ENCODE results near the gene NOP53. TPM values are rescaled to one million over a fixed set of nuclear protein-coding genes. Genes with fewer than 3 reads are reported as not detected.
"Not testable (repeated sequence)": the region's sequence is repeated elsewhere in the genome, so short reads cannot be mapped to it uniquely, and the experiment has no call there.

NOP53 gene
- total and polyA plus RNA-seq, 10 donors: 280 to 858 (median 406) TPM

- H3K4me3 ChIP-seq: peak overlapping the region; percentile 74 to 99 (median 85)
- H3K4me1 ChIP-seq: peaks cover 12 to 57% (median 41%) of the 10 kb centered on the region in 6 donors
- TF ChIP-seq POLR2AphosphoS5 (IDR thresholded peaks at IDR 0.05): no peak
- no peak for TF ChIP-seq POLR2A (IDR thresholded peaks at IDR 0.05)
- TF ChIP-seq CTCF (IDR thresholded peaks at IDR 0.05 in 8 of 11, conservative IDR thresholded peaks at IDR 0.05 in 3 of 11): no peak
- peaks cover 0 to 46% (median 24%) of the 10 kb centered on the region in 6 donors for H3K36me3 ChIP-seq
- no peaks in the 10 kb centered on the region for H3K27me3 ChIP-seq (replicated peaks in 1 of 7)
- H3K9me3 ChIP-seq: no peaks in the 10 kb centered on the region
- peak overlapping the region; percentile 92 to 99 (median 97) for H3K27ac ChIP-seq
- WGBS, 5 donors: 68 to 87% (median 76%) methylated on average over 24 of the region's 24 CpGs
- intact Hi-C loops (cut with DNase I; ENCODE audit: low total_unique reads): loop anchor here (10.0 kb wide), 1 partner anchor 65 kb away; the partner anchor contains the start of gene EHD2
- no peak for DNase-seq
These were observed 34.3 kb downstream of the NOP53 start for GRCh38 chr19:47779524-47780214.

GRCh38 chr19:47780215-47780551 lies 34.8 kb downstream of the NOP53 start:
- H3K4me1 ChIP-seq: peaks cover 12 to 57% (median 41%) of the 10 kb centered on the region in 6 donors
- intact Hi-C loops (cut with DNase I; ENCODE audit: low total_unique reads): loop anchor here (10.0 kb wide), 1 partner anchor 65 kb away; the partner anchor contains the start of gene EHD2
- peak overlapping the region in 6 of 8 donors; percentile 74 to 99 (median 88) for H3K4me3 ChIP-seq
- H3K9me3 ChIP-seq: no peaks in the 10 kb centered on the region
- TF ChIP-seq POLR2A (IDR thresholded peaks at IDR 0.05) (no peak), POLR2AphosphoS5 (IDR thresholded peaks at IDR 0.05) (no peak), CTCF (IDR thresholded peaks at IDR 0.05 in 8 of 11, conservative IDR thresholded peaks at IDR 0.05 in 3 of 11) (no peak)
- peak overlapping the region in 7 of 8 donors; percentile 27 to 99 (median 96) for H3K27ac ChIP-seq
- no peak for DNase-seq
- H3K27me3 ChIP-seq (replicated peaks in 1 of 7): no peaks in the 10 kb centered on the region
- 83 to 98% (median 87%) methylated on average over 9 of the region's 9 CpGs for WGBS, 5 donors
- peaks cover 0 to 51% (median 30%) of the 10 kb centered on the region in 6 donors for H3K36me3 ChIP-seq

- Histone ChIP-seq H3K27me3 (replicated peaks in 1 of 7) (no peaks in the 10 kb centered on the region), H3K36me3 (peaks cover 0 to 66% (median 39%) of the 10 kb centered on the region in 6 donors), H3K27ac (peak overlapping the region in 4 of 8 donors; percentile 36 to 95 (median 46)), H3K4me1 (peaks cover 12 to 57% (median 41%) of the 10 kb centered on the region in 6 donors), H3K9me3 (no peaks in the 10 kb centered on the region), H3K4me3 (peak overlapping the region in 1 of 8 donors; percentile 91)
- intact Hi-C loops (cut with DNase I; ENCODE audit: low total_unique reads): loop anchor here (10.0 kb wide), 1 partner anchor 67 kb away; the partner anchor contains the start of gene EHD2
- TF ChIP-seq POLR2AphosphoS5 (IDR thresholded peaks at IDR 0.05) (peak in 1 of 3 donors; percentile 18), CTCF (IDR thresholded peaks at IDR 0.05 in 8 of 11, conservative IDR thresholded peaks at IDR 0.05 in 3 of 11) (no peak), POLR2A (IDR thresholded peaks at IDR 0.05) (no peak)
- no peak for DNase-seq
- WGBS, 5 donors: 63 to 71% (median 69%) methylated on average over 9 of the region's 9 CpGs
These were observed 36.4 kb downstream of the NOP53 start for GRCh38 chr19:47781590-47782262.

- no peak overlapping the region for H3K4me3 ChIP-seq
- no peaks in the 10 kb centered on the region for H3K9me3 ChIP-seq
- H3K36me3 ChIP-seq: peaks cover 0 to 60% (median 39%) of the 10 kb centered on the region in 6 donors
- intact Hi-C loops (cut with DNase I; ENCODE audit: low total_unique reads): loop anchor here (10.0 kb wide), 1 partner anchor 72 kb away; the partner anchor contains the start of gene EHD2
- TF ChIP-seq POLR2A (IDR thresholded peaks at IDR 0.05) (no peak), POLR2AphosphoS5 (IDR thresholded peaks at IDR 0.05) (no peak), CTCF (IDR thresholded peaks at IDR 0.05 in 8 of 11, conservative IDR thresholded peaks at IDR 0.05 in 3 of 11) (no peak)
- no peak overlapping the region for H3K27ac ChIP-seq
- no peak for DNase-seq
- 92 to 97% (median 94%) methylated on average over 7 of the region's 7 CpGs for WGBS, 5 donors
- no peaks in the 10 kb centered on the region for H3K27me3 ChIP-seq (replicated peaks in 1 of 7)
- peaks cover 0 to 30% (median 13%) of the 10 kb centered on the region in 6 donors for H3K4me1 ChIP-seq
These were observed 41.2 kb downstream of the NOP53 start for GRCh38 chr19:47786566-47786965.

- H3K27me3 ChIP-seq (replicated peaks in 1 of 7); H3K9me3 ChIP-seq; H3K4me3 ChIP-seq; DNase-seq; H3K27ac ChIP-seq: not testable (repeated sequence)
- WGBS, 5 donors: 89 to 95% (median 92%) methylated on average over 10 of the region's 10 CpGs
- intact Hi-C loops (cut with DNase I; ENCODE audit: low total_unique reads): loop anchor here (10.0 kb wide), 1 partner anchor 73 kb away; the partner anchor contains the start of gene EHD2
- Histone ChIP-seq H3K36me3 (peaks cover 0 to 53% (median 37%) of the 10 kb centered on the region in 6 donors), H3K4me1 (peaks cover 0 to 23% (median 6%) of the 10 kb centered on the region in 6 donors)
These were observed 42.0 kb downstream of the NOP53 start for GRCh38 chr19:47787307-47787706.

GRCh38 chr19:47789811-47790210 lies 44.5 kb downstream of the NOP53 start:
- H3K4me3 ChIP-seq; H3K27ac ChIP-seq; DNase-seq; H3K27me3 ChIP-seq (replicated peaks in 1 of 7): not testable (repeated sequence)
- peaks cover 0 to 11% (median 7%) of the 10 kb centered on the region in 8 donors for H3K9me3 ChIP-seq
- intact Hi-C loops (cut with DNase I; ENCODE audit: low total_unique reads): loop anchor here (10.0 kb wide), 1 partner anchor 75 kb away; the partner anchor contains the start of gene EHD2
- peaks cover 0 to 28% (median 17%) of the 10 kb centered on the region in 6 donors for H3K36me3 ChIP-seq
- peaks cover 0 to 16% (median 4%) of the 10 kb centered on the region in 6 donors for H3K4me1 ChIP-seq
- 91 to 96% (median 94%) methylated on average over 13 of the region's 13 CpGs for WGBS, 5 donors

Measured in spleen (tissue), 11 donors.